DMS53 treated with DMSO at 0.1 percent for 48 hours (cell line): ENCODE measurements around the gene ATP13A2.

ENCODE experiments used
- DNase-seq: peaks from one replicate; lab custom pipeline; 2025; ENCODE audit not compliant: unreplicated experiment; lab: John Stamatoyannopoulos, UW

Gene ATP13A2

DNA sequence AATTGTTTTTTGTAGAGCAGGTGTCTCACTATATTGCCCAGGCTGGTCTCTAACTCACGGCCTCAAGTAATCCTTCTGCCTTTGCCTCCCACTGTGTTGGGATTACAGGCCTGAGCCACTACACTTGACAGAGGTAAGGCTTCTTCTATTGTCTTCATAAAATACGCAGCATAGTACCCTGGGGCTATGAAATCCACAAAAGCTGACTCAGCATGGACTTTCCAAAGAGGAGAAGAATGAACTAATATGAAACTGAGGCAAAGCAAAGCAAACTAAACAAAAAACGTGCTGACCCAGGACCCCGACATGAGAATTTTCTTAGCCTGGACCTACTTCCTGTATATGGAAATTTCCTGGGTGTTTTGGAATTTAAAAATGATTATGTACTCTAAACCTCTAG is 18.5 kb upstream of the ATP13A2 start:
- no peak for DNase-seq

GRCh38 chr1:17028662-17029188 is 17.0 kb upstream of the ATP13A2 start:
- no peak for DNase-seq

- no peak for DNase-seq
Observed at GRCh38 chr1:17027900-17028299, 16.2 kb upstream of the ATP13A2 start.

GRCh38 chr1:17027403-17027802 is 15.7 kb upstream of the ATP13A2 start:
- no peak for DNase-seq

GRCh38 chr1:17024721-17025120 is 13.0 kb upstream of the ATP13A2 start:
- DNase-seq: no peak

- no peak for DNase-seq
Observed at GRCh38 chr1:17023573-17023972, 11.8 kb upstream of the ATP13A2 start.

DNA sequence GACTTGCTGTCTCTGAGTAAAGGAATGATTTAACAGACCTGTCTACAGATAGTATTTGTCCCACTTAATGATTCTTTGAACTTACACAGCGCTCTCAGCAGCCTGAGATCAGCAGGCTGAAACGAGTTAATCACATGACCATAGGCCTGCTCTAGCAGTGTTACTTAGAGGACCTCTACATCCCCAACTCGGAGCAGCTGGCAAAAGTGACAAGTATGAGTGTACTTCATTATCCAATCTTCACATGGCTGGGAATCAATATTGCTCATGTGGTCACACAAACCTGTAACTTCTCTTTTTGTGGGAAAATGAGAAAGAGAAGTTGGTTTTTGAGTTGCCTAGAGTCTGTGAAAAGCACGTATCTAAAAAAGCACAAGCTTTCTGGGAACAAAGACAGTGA is 11.4 kb upstream of the ATP13A2 start:
- DNase-seq: no peak

GRCh38 chr1:17021896-17022295 is 10.2 kb upstream of the ATP13A2 start:
- no peak for DNase-seq

DNA sequence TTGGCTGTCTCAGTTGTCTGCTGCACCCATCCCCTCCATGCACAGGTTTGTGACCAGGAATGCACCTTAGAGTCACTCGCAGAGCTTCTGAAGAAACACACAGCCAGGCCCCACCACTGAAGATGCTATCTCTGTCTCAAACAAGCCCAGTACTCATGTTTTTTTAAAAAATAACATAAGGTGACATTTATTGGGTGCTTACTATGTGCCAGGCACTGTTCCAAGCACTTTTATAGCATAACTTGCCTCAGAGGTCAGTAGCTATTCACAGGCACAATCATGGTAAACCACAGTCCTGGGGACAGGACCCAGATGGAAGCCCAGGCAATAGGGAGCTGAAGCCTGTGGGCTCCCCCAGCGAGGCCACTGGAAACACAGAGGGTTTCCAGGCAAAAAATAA is 8.8 kb upstream of the ATP13A2 start:
- no peak for DNase-seq

DNA sequence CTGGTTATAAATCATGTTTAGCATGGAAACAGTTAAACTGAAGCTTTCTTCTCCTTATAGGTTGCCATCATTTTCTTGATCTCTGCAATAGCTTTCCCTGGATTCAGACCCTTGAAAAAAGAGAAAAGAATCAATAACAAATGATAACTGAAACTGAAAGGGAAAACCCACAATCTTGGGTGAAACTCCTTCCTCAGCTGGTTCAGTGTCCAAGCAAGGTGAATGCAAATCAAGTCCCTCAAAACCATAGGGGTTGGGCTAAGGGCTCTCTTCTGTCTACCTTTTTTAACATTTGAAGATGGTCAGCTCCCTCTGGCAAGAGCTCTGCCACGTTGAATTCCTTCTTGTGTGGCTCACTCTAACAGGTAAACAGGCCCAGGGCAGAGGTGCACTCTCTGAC is 7.1 kb upstream of the ATP13A2 start:
- DNase-seq: no peak

- DNase-seq: no peak
Observed at GRCh38 chr1:17017435-17017834, 5.7 kb upstream of the ATP13A2 start.

- peak; percentile 3 for DNase-seq
Observed at GRCh38 chr1:17016317-17016661, 4.6 kb upstream of the ATP13A2 start.

GRCh38 chr1:17014671-17015567 is 3.2 kb upstream of the ATP13A2 start:
- no peak for DNase-seq

DNA sequence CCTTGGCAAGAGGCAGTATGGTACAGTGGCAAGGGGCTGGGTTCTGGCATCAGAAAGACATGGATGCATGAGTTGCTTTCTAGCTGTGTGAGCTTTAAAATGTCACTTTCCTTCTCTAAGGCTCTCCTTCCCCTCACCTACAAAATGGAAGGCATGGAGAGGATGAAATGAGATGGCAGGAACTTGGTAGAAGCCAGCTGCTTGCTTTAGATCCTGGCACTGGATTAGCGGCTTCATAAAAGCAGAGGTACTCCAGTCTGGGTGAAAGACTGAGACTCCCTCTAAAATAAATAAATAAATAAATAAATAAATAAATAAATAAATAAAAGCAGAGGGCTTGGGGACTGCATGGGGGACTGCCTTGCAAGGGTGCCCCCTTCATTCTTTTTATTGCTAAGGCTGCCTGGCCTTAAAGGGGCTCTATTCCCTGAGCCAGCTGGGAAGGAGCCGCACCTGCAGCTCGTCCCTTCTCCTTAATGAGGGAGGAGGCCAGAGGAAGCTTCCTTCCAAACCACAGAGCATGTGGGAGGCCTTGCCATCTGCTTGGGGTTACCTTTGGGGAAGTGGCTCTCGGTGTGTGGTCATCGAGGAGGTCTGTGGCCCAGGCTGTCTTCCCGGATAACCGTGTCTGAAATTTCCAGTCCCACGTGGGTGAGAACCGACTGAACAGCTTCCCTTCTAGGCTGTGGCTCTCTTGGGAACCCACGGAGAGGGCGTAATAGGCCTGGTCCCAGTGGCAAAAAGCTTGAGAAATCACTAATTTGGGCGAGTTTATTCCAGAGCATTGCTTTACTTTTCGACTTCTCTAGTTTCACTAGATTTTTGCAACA is 2.0 kb upstream of the ATP13A2 start:
- no peak for DNase-seq

DNA sequence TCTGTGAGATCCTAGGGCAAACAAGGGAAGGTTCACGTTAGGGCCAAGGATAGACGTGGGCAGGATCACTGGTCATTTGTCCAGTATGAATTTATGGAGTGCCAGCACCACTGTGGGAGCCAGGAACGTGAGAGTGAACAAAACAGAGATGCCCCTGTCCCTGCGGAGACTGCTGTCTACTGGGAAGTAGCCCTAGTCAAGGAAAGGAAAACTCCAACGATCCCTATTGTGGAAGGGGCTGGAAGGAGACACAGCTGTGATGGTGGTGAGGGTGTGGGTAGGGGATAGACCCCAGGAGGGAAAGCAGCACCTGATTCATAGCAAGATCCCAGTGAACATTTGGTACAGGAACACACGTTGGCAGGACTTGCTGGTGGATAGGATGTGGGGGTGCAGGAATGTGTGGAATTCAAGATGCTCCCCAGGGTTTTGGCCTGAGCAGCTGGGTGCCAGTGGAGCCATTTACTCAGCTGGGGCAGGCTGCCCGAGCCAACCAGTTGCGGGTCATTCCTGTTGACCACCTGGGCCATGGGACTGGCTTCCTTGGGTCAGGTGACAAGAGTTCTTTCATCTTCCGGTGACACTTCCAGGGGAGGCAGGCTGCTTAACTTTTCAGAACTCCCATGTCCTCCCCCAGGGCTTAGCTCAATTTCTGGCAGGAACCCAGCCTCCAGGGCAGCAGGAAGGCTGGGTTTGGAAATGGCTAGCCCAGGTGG is 1.2 kb upstream of the ATP13A2 start:
- no peak for DNase-seq

- DNase-seq: no peak
Observed at GRCh38 chr1:17011092-17011438, 663 bp downstream of the ATP13A2 start.

DNA sequence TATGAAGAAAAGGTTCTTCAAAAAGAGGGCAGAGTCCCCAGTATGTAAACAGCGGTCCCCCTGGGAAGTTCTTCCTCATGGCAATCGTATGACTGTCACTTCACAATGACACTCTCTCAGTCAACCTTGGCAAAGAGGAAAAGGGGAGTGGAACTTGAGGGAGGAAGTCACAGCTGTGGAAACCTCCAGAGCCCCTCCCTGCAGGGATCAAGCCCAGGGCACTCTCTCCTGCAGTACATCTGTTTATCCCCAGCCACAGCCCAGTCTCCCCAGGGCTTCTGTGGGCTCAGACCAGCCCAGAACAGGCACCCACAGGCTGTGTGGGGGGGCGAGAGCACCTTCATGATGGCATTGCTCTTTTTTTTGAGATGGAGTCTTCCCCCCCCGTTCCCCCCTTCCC is 2.0 kb downstream of the ATP13A2 start:
- no peak for DNase-seq

- no peak for DNase-seq
Observed at GRCh38 chr1:17008208-17008855, 3.4 kb downstream of the ATP13A2 start.

DNA sequence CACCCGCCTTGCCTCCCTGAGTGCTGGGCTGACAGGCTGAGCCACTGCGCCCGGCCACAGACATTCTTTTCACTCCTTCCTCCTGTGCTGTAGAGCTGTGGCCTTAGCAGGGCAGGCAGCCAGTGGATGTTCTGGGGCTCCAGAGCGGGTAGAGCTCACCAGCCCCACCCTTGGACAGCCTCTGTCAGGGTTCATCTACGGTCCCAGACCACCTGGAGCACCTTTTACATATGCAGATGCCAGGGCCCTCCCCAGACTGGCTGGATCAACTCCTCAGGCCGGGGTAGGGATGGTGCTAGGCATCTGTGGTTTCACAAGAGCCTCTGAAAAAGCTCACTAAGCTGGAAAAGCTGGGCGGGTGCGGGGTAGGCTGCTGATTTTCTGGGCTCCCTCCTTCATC is 4.6 kb downstream of the ATP13A2 start:
- no peak for DNase-seq

- DNase-seq: no peak
Observed at GRCh38 chr1:17005365-17005740, 6.4 kb downstream of the ATP13A2 start.
